ENCODE data around the gene RABGAP1L. TPM values are rescaled to one million over a fixed set of nuclear protein-coding genes. Genes with fewer than 3 reads are reported as not detected.

RABGAP1L gene
- total and polyA plus RNA-seq, 2 donors (not counting 3 experiments of a cell fraction or from before 2014, with no cell fraction given): 6.4 to 22.2 TPM

GRCh38 chr1:174156437-174156836 lies 2.9 kb upstream of the RABGAP1L start:
- H3K27me3 ChIP-seq (ENCODE audit: control insufficient read depth in 2 of 2, insufficient read depth in 2 of 2, low read length in 2 of 2): no peaks in the 10 kb centered on the region
- intact Hi-C loops (cut with micrococcal nuclease): loop anchor here (5.0 to 10.0 kb wide), 2 partner anchors 61 to 442 kb away; partner anchors contain the start of gene KLHL20

More at GRCh38 chr1:174156437-174156836, 2.9 kb upstream of the RABGAP1L start:
- Histone ChIP-seq H3K4me2 (ENCODE audit: insufficient read depth, low read length) (no peak overlapping the region), H3K9me3 (replicated peaks; ENCODE audit: control insufficient read depth, insufficient read depth, low read length) (no peaks in the 10 kb centered on the region), H2AFZ (ENCODE audit: low read depth, low read length) (no peak overlapping the region), H3K27ac (ENCODE audit: insufficient read depth, low read depth, low read length) (no peak overlapping the region), H3K9ac (replicated peaks; ENCODE audit: extremely low read depth, insufficient read depth, low read length) (no peak overlapping the region), H3K4me1 (ENCODE audit: control insufficient read depth, extremely low read depth, insufficient read depth, low read length) (peaks cover 8% of the 10 kb centered on the region), H4K20me1 (replicated peaks; ENCODE audit: control insufficient read depth, extremely low read depth, insufficient read depth, low read length) (no peaks in the 10 kb centered on the region), H3K4me3 (replicated peaks in 1 of 3; ENCODE audit: insufficient read depth in 1 of 3, low read depth in 1 of 3, low read length in 3 of 3) (no peak overlapping the region), H3K36me3 (ENCODE audit: control insufficient read depth in 2 of 2, extremely low read depth in 1 of 2, insufficient read depth in 2 of 2, low read length in 2 of 2) (no peaks in the 10 kb centered on the region), H3K9me1 (replicated peaks; ENCODE audit: control insufficient read depth, extremely low read depth, insufficient read depth, low read length) (no peaks in the 10 kb centered on the region), H3K79me2 (ENCODE audit: control insufficient read depth, insufficient read depth, low read length) (no peaks in the 10 kb centered on the region)
- ChIA-PET CTCF (no interaction called here), POLR2A (no interaction called here)
- DNase-seq (ENCODE audit: low read depth, low spot score) (no peak), FAIRE-seq (no peak)
- TF ChIP-seq, protein P1, sequence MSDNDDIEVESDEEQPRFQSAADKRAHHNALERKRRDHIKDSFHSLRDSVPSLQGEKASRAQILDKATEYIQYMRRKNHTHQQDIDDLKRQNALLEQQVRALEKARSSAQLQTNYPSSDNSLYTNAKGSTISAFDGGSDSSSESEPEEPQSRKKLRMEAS (IDR thresholded peaks at IDR 0.05; ENCODE audit: insufficient read depth, insufficient read length): no peak
- TF ChIP-seq POLR2A (IDR thresholded peaks at IDR 0.05; ENCODE audit: low read depth, low read length): no peak
- no peak for TF ChIP-seq POLR2AphosphoS5 (IDR thresholded peaks at IDR 0.05; ENCODE audit: insufficient read depth, low read depth, low read length)
- TF ChIP-seq GATA2 (IDR thresholded peaks at IDR 0.05; ENCODE audit: insufficient read depth, insufficient read length, low read depth, low read length): no peak
- no peak for TF ChIP-seq JUN (IDR thresholded peaks at IDR 0.05; ENCODE audit: borderline replicate concordance, insufficient read depth, insufficient read length, low read depth)
- TF ChIP-seq MYC (IDR thresholded peaks at IDR 0.05; ENCODE audit: low read depth, low read length): no peak
- TF ChIP-seq, protein P2, sequence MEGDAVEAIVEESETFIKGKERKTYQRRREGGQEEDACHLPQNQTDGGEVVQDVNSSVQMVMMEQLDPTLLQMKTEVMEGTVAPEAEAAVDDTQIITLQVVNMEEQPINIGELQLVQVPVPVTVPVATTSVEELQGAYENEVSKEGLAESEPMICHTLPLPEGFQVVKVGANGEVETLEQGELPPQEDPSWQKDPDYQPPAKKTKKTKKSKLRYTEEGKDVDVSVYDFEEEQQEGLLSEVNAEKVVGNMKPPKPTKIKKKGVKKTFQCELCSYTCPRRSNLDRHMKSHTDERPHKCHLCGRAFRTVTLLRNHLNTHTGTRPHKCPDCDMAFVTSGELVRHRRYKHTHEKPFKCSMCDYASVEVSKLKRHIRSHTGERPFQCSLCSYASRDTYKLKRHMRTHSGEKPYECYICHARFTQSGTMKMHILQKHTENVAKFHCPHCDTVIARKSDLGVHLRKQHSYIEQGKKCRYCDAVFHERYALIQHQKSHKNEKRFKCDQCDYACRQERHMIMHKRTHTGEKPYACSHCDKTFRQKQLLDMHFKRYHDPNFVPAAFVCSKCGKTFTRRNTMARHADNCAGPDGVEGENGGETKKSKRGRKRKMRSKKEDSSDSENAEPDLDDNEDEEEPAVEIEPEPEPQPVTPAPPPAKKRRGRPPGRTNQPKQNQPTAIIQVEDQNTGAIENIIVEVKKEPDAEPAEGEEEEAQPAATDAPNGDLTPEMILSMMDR (IDR thresholded peaks at IDR 0.05; ENCODE audit: extremely low read depth in 1 of 2, insufficient read depth in 1 of 2, low read depth in 1 of 2, low read length in 2 of 2): no peak
- no peak for TF ChIP-seq FOS (IDR thresholded peaks at IDR 0.05; ENCODE audit: borderline replicate concordance, insufficient read depth, low read length)
- no peak for TF ChIP-seq EZH2 (IDR thresholded peaks at IDR 0.05; ENCODE audit: borderline replicate concordance, low read depth, low read length, severe bottlenecking)
- BruUV-seq (replicated peaks): no TSS peak
- dilution Hi-C loops (cut with MboI; ENCODE audit: extremely low pct_ligation_motif_present, low sequenced_read_pairs): no loop called here

All from endothelial cell of umbilical vein (primary cell).